Measurements from ENCODE around the gene EGF. TPM values are rescaled to one million over a fixed set of nuclear protein-coding genes. Genes with fewer than 3 reads are reported as not detected.
A peak's percentile ranks its signal among the peaks of the same experiment; 100 is the strongest.
"Not testable (repeated sequence)": the region's sequence is repeated elsewhere in the genome, so short reads cannot be mapped to it uniquely, and the experiment has no call there.

Gene EGF
- total RNA-seq = not detected in 2 replicates

GRCh38 chr4:109912706-109913595 lies at the start of gene EGF:
TSS of gene EGF (plus strand) at chr4:109912883. CDS start at chr4:109913336, 453 bp downstream.
- peak in 1 of 2 donors; percentile 6 for DNase-seq (ENCODE audit: low read depth in 2 of 2)

DNA sequence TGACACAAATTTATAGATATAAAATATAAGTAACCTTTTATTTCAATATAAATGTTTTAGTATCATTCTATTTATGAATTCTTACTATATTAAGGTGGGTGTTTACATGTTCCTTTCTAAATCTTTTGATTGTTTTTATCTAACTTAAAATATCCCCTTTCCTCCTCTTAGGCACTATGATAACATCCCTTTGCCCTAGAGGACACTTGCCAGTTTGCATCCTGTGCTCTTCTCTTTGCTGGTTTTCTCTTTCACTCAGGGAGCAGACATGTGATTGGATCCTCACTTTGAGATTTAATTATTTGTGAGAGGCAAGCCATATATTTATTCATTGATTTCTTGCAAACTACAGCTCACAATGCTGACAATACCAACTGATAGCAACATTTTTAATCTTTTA lies 48.5 kb upstream of the EGF start:
- DNase-seq (ENCODE audit: low read depth in 2 of 2) = no peak

GRCh38 chr4:109870061-109870460 lies 42.6 kb upstream of the EGF start:
- no peak for DNase-seq (ENCODE audit: low read depth in 2 of 2)

GRCh38 chr4:109872065-109872464 lies 40.6 kb upstream of the EGF start:
- DNase-seq (ENCODE audit: low read depth in 2 of 2) = no peak

GRCh38 chr4:109872950-109873656 lies 39.6 kb upstream of the EGF start:
- DNase-seq (ENCODE audit: low read depth in 2 of 2) = no peak

DNA sequence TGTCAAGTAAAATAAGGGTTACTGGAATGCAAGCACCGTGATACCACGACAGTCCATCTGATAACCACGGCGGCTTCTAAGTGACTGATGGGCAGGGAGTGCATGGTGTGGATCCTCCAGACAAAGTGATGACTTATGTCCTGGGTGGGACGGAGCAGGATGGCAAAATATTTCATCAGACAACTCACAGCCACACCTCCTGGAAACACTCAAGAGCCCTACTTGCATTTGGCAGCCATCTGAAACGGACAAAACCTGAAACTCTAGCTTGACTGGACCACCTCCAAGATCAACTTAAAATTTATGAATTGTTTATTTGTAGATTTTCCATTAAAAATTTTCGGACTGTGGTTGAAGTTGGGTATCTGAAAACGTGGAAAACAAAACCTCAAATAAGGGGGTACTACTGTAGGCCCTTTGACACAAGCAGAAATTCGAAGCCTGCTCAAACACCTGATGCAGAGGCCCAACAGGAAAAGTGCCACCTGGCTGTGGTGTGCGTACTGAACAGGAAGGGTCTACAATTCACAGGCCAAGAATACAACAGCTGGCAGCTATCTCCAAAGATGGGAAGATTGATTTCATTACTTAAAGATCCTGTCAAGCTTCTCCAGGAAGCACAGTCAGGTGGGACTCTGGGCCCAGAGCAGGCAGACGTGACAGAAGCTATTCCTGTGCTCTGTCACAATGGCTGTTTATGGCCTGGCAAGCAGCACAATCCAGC lies 38.7 kb upstream of the EGF start:
- DNase-seq (ENCODE audit: low read depth in 2 of 2) = no peak

DNA sequence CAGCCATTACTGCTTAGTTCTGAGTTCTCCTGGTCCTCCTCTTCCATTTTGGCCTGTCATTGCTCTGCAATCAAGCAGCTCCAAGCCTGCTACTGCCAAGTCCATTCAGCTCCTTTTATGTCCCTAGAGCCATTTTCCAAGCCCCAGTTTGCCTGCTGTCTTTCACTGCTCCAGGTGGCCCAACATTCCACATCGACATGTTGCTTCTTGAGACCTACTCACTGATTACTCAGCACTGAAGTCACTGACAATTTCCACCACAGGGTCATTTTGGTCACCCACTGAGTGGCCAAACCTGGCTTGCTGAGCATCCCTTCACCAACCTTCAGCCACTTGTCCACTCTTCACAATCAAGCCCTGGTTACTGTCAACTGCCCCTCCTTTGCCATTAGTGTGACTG lies 37.6 kb upstream of the EGF start:
- DNase-seq (ENCODE audit: low read depth in 2 of 2) = no peak

DNA sequence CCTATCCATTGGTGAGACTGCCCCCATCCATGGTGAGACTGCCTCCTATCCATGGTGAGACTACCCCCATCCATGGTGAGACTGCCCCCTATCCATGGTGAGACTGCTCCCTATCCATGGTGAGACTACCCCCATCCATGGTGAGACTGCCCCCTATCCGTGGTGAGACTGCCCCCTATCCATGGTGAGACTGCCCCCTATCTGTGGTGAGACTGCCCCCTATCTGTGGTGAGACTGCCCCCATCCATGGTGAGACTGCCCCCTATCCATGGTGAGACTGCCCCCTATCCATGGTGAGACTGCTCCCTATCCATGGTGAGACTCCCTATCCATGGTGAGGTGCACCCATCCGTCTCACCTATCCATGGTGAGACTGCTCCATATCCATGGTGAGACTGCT lies 37.1 kb upstream of the EGF start:
- not testable (repeated sequence) for DNase-seq (ENCODE audit: low read depth in 2 of 2)

DNA sequence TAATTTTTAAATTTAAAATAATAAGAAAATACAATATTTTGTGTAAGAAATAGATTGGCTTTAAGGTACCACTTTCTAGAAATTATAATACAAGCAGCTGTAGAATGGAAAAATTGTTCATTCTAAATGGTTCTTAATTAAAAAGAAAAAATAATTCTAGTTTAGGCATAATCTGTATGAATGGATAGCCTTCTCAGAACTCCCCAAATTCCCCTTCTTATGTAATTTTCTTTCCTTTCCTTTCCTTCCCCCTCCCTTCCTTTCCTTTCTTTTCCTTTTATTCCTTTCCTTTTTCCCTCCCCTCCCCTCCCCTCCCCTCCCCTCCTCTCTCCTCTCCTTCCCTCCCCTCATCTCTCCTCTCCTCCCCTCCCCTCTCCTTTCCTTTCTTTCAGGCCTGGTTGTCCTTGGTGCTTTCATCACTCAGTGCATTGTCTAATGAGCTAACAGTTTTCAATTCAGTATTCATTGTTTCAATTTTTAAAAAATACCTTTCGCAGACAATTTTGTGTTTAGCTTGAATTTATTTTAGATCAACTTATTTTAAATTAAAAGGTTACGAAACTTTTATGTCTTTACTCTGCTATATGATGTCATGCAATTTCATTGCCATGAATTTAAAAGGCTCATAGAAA lies 35.9 kb upstream of the EGF start:
- no peak for DNase-seq (ENCODE audit: low read depth in 2 of 2)

DNA sequence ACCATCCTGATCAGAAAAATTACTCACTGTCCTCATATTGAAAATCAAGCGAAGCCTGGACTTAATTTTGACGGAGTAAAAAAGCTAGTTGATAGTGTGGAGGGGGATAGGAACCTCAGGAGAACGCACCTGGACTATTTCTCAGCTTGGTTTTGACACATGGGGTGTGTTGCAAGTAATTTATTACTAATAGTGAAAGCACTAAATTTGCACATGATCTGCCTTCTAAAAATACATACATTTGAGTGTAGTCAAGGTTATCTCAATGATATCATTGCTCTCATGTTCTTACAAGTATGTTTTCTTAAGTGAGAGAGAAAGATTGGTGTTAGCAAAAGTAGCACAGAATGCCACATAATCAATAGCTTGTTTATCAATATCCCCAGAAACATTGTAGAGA lies 35.3 kb upstream of the EGF start:
- no peak for DNase-seq (ENCODE audit: low read depth in 2 of 2)

- DNase-seq (ENCODE audit: low read depth in 2 of 2) = no peak
Observed at GRCh38 chr4:109878355-109878754, 34.3 kb upstream of the EGF start.

- DNase-seq (ENCODE audit: low read depth in 2 of 2) = no peak
Observed at GRCh38 chr4:109879081-109879480, 33.6 kb upstream of the EGF start.

DNA sequence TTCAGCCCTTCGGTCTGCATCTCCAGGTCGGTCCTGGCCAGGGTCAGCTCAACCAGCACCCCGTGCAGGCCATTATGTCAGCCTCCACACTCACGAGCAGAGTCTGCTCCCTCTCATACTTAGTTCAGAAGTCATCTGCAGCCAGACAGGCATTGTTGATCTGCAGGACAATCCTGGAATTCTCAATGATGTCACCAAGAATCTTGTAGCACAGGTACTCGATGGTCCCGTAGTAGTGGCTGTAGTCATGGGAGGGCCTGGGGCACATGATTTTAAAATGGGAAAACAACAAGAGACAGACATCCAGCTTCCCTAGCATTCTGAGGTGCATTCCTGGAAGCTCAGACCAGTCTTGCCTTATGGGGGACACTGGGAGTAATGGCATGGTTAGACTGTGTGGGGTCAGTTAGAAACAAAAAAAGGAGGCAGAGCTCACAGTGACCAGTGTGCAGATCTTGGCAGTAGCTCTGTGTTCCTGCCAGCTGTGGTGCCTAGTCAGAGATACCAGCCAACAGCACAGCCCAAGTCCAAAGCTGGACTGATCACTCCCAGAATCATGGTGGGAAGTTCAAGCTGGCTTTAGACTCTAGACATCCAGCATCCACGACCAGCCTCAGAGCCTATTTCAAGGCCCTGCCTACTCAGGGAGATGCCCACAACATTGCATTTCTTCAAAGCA lies 32.9 kb upstream of the EGF start:
- no peak for DNase-seq (ENCODE audit: low read depth in 2 of 2)

- DNase-seq (ENCODE audit: low read depth in 2 of 2) = no peak
Observed at GRCh38 chr4:109886303-109886702, 26.4 kb upstream of the EGF start.

- no peak for DNase-seq (ENCODE audit: low read depth in 2 of 2)
Observed at GRCh38 chr4:109887071-109887470, 25.6 kb upstream of the EGF start.

GRCh38 chr4:109890076-109890475 lies 22.6 kb upstream of the EGF start:
- no peak for DNase-seq (ENCODE audit: low read depth in 2 of 2)

GRCh38 chr4:109902559-109903251 lies 10.0 kb upstream of the EGF start:
- DNase-seq (ENCODE audit: low read depth in 2 of 2) = no peak

- DNase-seq (ENCODE audit: low read depth in 2 of 2) = peak in 1 of 2 donors; percentile 52
Observed at GRCh38 chr4:109908731-109909130, 4.0 kb upstream of the EGF start.

DNA sequence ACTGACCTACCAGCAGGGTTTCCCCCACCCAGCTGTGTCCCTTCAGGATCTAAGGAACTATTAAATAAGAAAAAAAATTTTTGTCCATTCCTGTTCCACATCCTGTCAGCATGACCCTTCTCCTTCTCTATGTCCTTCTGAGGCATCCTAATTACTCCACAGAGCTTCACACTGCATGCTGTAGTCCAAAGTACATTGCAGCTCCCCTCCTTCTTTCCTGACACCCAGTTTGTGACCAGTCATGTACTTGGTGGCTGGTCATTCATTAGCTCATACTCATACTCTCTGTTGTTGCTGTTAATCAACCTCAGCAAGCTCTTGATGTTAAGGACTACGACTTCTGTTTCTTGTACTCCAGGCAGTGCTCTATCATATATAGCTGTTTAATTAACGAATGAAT lies 2.4 kb upstream of the EGF start:
- no peak for DNase-seq (ENCODE audit: low read depth in 2 of 2)

GRCh38 chr4:109913596-109914241 lies 1.0 kb downstream of the EGF start:
- DNase-seq (ENCODE audit: low read depth in 2 of 2) = no peak

All from lung microvascular endothelial cell (primary cell).